GM19397 (cell line): ENCODE data around the gene FRMD1.

ENCODE experiments used
- ATAC-seq: cut with Tn5 transposase; IDR thresholded peaks from one replicate; pipeline ENCODE4 v1.9.1; 2021; ENCODE audit warnings: mild to moderate bottlenecking, moderate library complexity; ENCODE audit not compliant: unreplicated experiment

Gene FRMD1

DNA sequence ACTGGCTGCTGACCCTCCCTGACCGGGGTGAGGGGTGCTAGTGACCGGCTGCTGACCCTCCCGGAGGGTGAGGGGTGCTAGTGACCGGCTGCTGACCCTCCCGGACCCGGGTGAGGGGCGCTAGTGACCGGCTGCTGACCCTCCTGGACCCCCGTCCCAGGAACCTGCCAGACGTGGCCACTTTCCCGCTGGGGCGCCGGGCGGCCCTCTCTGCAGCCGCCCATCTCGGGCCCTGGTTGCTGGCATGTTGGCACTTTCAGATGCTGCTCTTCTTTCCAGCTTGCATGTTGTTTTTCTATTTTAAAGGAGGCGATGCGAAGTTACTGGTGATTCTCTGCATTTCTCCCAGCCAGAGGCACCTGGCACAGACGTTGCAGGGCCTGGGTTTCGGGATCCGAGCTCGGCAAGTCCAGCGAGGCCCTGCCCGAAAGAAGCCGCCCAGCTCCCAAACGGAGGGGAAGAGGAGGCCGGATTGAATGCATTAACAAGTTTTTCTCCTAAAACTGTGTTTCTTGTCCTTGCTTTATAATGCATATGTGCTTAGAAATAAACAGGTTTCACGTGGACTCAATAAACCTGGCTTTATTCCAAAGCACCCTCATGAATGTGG lies 34.4 kb downstream of the FRMD1 start:
- ATAC-seq, result no peak

DNA sequence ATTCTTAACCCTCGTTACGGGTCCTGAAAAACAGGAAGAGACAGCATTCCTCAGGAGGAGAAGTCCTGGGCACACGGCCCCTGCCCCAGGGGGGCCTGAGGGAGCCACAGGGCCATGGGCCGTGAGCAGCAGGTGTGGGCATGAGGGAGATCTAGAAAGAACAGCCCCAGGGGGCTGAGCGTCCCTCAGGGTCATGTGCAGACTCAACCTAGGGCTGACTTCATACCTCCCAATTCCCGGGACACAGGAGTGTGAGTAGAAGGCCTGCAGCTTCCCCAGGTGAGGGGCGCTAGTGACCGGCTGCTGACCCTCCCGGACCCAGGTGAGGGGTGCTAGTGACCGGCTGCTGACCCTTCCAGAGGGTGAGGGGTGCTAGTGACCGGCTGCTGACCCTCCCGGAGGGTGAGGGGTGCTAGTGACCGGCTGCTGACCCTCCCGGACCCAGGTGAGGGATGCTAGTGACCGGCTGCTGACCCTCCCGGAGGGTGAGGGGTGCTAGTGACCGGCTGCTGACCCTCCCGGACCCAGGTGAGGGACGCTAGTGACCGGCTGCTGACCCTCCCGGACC lies 35.1 kb downstream of the FRMD1 start:
- ATAC-seq, result no peak

DNA sequence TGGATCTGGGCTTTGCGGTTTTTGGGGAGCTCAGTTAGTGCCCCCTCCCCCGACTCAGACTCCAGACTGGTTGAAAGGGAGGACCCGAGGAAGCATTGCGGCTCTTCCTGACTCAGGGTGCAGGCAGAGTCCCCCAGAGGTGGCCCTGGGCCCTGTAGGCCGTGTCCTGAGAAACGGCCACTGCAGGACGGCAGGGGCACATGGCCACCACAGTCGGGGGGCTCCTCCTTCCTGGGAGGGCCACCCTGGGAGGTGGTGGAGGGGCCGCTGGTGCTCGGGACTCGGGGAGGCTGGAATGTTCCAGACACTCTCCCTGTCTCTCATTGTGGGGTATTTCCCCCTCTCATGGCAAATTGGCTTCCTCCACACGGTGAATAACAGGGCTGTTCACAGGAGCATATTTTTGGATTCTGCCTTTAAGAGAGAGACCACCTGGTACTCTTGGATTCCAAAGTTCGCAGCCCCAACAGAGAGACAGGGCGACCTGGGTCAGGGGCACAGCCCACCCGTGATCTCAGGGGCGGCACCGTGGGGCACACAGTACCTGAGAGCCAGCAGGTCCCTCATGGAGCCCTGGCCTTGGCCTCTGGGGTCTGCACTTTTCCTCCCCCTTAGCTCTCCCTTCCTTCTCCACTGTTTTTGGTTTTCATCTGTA lies 35.7 kb downstream of the FRMD1 start:
- ATAC-seq, result no peak

DNA sequence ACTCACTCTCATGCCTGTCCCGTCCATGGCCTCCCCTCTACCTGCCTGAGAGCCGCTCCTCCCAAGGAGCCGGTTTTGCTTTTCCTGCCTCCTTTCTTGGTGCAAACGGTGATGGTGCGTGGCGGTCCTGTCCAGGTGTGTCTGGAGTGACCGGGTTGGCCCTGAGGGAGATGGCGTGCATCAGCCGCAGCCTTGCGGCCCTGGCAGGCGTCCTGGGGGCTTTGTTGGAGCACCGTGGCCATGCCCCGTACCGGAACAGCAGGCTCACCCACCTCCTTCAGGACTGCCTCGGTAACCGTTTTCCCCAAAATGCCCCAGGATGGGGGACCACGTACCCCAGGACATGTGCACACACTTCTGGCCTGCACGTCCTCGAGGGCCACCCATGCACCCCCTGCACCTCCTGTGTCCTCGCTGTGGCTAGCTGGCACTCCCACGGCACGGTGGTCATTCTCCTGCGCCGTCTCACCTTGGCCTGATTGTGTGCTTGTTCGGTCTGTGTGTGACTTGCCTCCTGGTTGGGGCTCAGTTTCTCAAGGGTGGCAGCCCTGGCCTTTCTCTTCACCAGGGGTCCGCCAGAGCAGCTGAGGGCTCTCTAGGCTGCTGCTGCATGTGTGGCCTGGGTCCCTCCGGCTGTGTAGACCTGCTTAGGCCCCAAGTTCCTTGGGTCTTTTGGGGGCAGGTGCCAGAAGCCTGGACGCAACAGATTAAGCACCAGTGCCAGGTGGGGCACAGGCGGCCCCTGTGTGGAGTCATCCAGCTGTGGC lies 36.4 kb downstream of the FRMD1 start:
- no peak for ATAC-seq

DNA sequence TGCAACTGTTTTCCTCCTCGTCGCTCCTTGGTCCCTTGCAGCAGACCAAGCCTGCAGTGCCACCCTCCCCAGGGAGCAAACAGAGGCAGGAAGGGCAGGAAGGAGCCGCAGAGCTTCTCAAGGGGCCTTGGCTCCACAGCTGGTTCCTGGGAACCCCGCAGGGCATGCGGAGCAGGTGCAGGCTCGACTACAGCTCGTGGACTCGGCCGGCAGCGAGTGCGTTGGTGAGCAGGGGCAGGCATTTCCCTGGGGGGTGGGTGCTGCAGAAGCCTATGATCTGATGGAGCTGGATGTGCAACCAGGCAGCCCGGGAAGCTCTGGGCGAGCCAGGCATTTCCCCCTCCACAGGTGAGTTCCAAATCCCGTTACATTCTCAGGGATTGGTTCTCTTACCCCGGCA lies 37.1 kb downstream of the FRMD1 start:
- ATAC-seq, result no peak

DNA sequence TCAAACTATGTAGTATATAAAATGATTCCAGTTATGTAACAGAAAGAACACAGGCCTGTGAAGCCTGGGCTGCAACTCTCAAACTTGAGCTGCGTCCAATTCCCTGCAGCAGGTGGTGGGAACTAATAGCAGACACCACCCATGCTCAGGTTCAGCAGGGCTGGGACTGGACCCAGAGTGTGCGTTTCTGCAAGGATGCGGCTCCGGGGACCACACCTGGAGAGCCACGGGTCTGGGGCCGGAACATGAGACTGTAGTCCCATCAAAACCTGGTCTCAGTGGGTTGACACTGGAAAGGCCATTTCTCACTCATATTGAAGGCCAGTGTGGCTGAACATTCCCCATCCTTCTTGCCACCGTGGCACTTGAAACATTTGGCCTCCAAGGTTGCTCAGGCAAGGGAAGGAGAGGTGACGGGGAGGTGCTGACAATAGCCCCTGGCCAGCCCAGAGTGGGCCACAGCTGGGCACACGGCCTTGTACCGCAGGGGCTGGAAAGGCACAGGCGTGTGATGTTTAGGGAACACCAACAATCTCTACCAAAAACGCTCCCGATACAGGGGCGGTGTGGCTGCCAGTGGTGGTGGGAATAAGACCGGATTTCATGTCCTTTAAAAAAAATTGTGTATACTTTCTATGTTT lies 38.0 kb downstream of the FRMD1 start:
- no peak for ATAC-seq

DNA sequence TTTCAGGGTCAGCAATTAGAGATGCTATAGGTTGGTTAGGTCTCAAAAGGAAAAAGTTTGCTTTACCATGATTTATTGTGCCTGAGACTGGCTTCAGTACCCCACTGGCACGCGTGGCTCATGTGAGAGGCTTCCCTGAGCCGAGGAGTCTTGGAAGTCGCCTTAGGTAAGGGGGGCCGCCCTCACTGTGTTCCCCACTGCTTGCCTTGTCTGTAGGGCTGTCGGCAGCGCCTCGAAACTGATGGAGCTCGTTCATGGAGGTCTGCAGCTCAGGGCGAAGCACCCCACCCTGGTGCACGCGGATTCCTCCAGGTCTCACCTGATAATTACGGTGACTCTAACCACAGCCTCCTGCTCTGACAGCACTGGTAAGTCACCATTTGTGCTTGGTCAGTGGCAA lies 39.2 kb downstream of the FRMD1 start:
- no peak for ATAC-seq

DNA sequence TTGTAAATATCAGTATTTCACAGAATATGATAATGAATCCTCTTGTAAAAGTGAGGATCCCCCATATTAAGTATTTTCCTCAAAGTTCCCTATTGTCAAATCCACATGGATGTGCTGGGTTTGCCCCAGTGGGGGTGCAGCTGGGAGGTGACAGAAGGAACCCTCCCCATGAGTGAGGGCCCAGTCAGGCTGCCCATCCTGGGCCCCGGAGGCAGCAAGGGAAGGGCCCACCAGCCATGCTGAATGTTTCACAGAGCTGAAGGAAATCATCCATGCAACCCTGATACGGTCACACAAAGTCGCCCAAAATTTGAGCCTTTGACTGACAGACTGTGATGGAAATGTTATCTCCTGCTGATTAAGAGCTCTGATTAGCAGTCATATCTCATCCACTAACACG lies 39.7 kb downstream of the FRMD1 start:
- ATAC-seq, result no peak

DNA sequence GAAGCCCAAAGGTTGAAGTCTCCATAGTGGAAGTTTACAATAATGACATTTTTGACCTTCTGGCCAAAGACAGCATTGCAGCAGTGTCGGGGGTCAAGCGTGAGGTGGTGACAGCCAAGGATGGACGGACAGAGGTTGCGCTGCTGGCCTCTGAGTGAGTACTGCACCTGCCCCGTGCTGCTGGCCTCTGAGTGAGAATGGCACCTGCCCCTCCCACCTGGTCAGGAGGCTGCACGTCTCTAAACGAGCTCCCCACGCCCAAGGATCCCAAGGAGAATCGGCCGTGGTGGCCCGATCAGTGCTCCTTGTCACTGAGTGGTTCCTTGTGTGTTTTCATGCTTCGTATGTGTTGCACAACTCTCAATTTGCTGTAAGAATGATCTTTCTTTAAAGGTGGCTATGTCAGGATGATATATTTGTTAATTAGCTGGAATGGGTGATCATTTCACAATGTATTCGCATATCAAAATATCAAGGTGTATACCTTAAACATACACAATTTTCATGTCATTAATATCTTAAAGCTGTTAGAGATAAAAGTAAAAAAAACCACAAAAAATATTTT lies 40.4 kb downstream of the FRMD1 start:
- ATAC-seq, result no peak

DNA sequence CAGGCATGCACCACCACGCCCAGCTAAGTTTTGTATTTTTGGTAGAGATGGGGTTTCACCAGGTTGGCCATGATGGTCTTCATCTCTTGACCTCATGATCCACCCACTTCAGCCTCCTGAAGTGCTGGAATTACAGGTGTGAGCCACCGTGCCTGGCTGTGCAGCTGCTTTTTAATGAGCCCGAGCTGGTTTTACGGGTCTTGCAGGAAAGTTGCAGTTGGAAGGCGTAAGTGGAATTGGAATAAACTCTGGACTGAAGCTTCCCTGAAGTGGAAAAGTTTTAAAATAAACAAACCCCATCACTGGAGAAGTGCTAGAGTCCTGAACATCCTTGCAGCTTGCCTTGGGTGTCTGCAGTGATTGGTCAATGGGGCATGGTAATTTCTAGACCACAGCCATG lies 41.2 kb downstream of the FRMD1 start:
- ATAC-seq, result no peak

DNA sequence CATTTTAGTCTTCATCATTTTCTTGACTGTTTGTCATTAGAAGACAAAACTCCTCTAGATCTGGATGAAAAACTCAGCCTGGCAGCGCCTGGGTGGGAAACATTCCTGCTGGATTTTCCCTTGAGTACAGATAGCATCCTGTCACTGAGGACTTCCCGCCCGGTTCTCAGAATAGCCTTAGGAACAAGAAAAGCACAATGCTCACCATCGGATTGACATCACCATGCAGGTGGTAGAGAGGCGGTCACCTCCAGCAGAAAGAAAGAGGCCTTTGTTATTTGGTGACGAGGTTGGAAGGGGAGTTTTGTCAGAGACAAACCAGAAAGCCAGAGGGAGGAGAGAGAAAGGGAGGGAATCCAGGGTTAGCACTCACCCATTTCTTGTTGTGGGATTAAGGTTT lies 41.8 kb downstream of the FRMD1 start:
- no peak for ATAC-seq

DNA sequence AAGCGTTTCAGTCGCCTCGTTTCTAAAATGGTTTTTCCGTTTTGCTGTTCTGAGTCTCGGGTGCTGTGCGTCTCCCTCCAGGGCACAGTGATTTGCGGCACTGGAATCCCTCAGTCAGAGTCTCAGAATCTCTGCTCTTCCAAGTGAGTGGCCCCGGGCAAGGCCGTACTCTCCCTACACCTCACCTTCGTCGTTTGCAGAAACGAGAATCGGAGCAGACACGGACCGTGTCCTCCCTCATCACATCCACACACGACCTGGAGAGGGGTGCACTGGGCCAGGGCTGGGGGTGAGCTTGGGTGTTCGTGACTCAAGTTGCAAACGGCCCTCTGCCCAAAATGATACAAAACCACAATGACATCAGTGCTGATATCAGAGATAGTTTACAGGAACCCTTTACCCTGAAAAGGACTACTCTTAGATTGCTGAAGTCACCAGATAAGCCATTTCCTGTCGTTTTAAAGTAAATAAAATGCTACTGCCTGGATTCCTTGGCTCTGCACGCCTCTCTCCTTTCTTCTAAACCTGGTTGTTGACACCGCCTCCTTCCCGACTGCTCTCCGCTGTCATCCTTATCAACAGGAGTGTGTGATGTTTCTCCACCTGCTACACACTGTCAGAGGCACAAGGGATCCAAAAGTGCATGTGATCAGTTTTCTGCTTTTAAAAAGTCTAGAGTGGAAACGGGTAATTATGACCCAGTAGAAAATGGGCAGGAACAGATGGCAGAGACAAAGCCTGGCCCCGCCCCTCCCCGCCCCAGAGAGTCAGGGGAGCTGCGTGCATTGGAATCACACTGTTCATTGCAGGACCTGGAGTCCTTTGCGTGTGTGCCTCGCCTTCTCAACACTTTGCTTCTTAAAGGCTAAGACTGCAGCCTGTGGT lies 43.1 kb downstream of the FRMD1 start:
- ATAC-seq, result no peak

DNA sequence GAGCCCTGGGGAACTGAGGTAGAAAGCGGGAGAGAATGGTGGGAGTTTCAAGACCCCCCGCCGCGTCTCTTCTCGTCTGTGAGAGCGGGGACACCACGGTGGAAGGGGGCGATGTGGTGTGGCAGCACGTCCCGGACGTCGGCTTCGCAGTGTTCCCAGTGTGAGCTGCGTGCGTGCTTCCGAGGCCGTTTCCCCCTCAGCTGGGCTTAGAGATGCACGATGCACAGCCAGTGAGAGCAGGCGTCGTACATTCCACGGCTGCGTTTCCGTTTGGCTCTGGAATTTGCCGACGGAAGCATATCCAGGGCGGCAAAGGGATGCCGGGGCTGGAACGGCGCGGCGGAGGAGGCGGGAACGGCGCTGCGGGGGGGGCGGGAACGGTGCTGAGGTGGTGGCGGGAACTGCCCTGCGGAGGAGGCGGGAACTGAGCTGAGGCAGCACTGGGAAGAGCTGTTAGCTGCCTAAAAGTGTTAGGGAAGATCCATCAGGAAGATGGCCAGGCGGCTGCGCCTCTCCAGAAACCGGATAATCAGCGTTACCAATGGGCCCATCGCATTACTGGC lies 43.8 kb downstream of the FRMD1 start:
- no peak for ATAC-seq

DNA sequence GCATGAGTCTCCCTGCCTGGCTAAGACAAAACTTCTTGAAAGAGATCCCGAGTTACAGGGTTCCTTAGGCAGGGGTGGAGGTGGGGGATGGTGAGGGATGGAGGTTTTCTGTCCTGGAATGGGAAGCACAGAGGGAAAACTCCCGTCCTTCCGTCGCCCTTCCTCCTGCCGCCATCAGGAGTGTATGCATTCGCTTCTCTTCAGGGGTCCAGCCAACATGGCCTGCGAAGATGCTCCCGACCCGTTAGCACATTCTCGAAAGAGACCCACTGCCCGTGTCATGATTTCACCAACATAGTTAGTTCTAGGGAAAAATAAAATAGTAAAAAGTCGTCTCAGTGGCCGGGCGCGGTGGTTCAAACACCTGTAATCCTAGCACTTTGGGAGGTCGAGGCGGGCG lies 44.5 kb downstream of the FRMD1 start:
- ATAC-seq, result no peak

DNA sequence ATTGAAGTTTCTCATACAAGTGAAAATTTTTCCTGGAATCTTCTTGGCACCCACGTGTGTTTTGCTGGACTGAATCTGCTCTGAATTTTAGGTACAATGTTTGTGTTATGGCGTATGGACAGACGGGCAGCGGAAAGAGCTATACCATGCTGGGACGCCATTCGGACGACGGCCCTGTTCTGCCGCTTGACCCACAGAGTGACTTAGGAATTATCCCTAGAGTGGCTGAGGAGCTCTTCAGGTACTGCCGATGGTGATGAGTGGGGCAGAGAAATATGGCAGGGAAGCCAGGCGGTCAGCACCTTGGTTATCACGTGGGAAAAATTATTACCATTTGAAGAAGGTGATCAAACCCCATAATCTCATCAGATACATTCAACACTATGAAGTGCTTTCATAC lies 45.2 kb downstream of the FRMD1 start:
- no peak for ATAC-seq

DNA sequence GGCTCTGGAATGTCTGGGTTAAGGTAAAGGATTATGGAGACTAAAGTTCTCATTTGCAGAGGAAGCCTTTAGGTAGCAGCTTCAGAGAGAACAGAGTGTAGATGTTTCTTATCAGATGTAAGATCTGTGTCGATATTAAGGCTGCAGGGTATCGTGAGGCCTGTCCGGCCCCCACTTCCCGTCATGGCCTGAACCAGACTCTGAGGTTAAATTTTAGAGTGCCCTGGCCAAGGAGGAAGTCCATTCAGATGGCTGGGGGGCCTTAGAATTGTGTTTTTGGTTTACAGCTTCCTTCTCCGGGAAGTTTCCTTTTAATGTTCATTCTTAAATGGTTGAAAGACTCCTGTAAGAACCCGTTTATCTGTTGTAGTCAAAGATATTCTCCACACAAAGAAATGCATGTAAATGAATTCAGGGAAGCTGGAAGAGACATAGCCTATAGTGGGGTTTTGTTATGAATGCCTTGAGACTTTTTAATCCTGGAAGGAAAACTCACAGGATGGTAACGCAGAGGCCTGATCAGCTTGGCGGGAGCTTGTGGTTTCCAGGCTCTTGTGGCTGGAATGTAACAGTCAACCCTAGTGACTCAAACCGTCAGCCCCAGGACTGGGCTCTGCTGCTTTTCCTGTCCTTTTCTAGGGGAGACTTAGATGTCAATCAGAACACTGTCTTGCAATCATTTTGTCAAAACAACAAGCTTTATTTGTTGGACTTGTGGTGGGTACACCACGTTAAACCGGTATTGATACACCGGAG lies 46.8 kb downstream of the FRMD1 start:
- ATAC-seq, result no peak

DNA sequence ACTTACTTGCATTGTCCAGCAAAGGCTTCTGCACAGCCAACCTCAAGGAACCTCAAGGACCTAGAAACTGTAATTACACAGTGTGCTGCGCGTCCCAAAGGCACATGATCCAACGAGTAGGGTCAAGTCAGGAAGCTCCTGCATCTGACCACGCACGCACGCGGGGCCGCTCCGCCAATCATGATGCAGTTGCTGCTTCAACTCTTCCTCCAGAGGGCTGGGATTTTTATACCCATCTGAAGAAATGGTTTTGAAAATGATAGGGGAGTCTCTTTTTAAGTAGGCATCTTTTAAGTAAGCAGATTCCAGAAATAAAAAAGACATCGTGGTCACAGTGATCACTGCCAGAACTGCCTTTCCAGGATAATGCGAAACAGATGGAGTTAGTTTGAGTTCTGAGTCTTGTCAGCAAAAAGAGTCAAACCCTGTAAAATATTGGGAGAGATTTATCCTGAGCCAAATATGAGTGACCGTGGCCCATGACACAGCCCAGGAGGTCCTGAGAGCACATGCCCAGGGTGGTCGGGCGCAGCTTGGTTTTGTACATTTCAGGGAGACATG lies 47.5 kb downstream of the FRMD1 start:
- no peak for ATAC-seq

DNA sequence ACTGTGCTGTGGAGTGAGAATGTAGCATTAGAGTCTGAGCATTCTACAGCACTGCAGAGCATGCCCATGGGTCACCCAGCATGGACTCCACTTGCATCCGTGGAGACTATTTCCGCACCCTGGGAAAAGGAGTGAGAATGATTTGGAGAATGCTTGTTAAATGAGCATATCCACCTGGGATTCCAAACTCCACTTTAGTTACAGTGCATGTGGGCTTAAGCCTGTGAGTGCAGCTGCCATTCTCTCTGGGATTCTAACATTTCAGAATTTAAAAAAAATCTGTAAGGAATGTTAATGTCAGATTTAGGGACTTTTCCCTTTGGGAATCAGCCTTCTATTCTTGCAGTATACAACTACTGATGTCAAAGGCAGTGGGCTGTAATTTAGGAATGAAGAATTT lies 48.1 kb downstream of the FRMD1 start:
- ATAC-seq, result no peak

DNA sequence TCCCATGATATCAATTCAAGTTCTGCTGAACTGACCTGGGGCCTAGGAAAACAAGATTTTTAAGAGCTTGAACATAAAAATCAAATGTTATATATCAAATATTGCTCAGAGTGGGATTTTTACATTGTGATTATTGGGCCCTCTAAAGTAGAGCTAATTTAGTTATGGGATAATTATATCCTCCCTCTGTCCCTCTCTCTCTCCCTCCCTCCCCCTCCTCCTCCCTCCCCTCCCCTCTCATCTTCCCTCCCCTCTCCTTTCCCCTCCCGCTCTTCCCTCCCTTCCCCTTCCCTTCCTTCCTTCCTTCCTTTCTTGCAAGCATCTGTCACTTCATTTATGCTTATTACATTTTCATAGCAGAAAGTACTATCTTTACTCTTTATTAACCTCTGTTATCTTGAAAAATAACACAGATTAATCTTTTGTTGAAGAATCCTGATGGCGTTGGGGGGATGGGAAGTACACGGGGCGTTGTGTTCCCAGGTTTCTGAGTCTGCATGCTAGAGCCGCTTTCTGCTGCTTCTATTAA lies 48.7 kb downstream of the FRMD1 start:
- no peak for ATAC-seq
